Right lobe of liver (tissue), 6 donors: ENCODE data around the gene TBC1D1. TPM values are rescaled to one million over a fixed set of nuclear protein-coding genes. Genes with fewer than 3 reads are reported as not detected.
"Not testable (repeated sequence)": the region's sequence is repeated elsewhere in the genome, so short reads cannot be mapped to it uniquely, and the experiment has no call there.

Source experiments
- ATAC-seq, 4 donors: fragments of 200-7000 bp; cut with Tn5 transposase; one replicate each; pipeline ENCODE4 v1.9.1; 2020; ENCODE audit warnings: mild to moderate bottlenecking in 4 of 4, moderate library complexity in 4 of 4
- DNase-seq, 3 donors: peaks; one replicate each; pipeline ENCODE4 v3.0.0-alpha.2; 2020
- H3K27ac ChIP-seq, 3 donors: fragments of 200-600 bp; one replicate each; pipeline ENCODE4 v1.8.0; 2022
- H3K27me3 ChIP-seq, 2 donors: fragments of 200-600 bp; one replicate each; pipeline ENCODE4 v1.8.0; 2022
- H3K36me3 ChIP-seq, 4 donors: fragments of 200-600 bp; sonication (generic) in 1 of 4; one replicate each; pipeline versions ENCODE4 v1.5.1 to v1.8.0; 2017 to 2022; ENCODE audit warnings: control low read depth in 1 of 4
- H3K4me1 ChIP-seq, 4 donors: fragments of 200-600 bp; sonication (generic) in 1 of 4; one replicate each; pipeline versions ENCODE4 v1.5.1 to v1.8.0; 2017 to 2022; ENCODE audit warnings: control low read depth in 1 of 4
- H3K4me3 ChIP-seq, 3 donors: fragments of 200-600 bp; one replicate each; pipeline ENCODE4 v1.8.0; 2022
- H3K9me3 ChIP-seq, 4 donors: fragments of 200-600 bp; sonication (generic) in 1 of 4; one replicate each; pipeline versions ENCODE4 v1.5.1 to v1.8.0; 2017 to 2022; ENCODE audit warnings: control low read depth in 1 of 4
- POLR2A ChIP-seq: fragments of 450-650 bp; IDR thresholded peaks from one replicate; pipeline ENCODE4 v1.6.1; 2017; ENCODE audit warnings: antibody characterized with exemption, mild to moderate bottlenecking
- WGBS: methylation state at CpG from one replicate; pipeline ENCODE4 v1.1.6; 2018; ENCODE audit warnings: low coverage, low lambda C conversion rate; ENCODE audit not compliant: insufficient coverage; ENCODE audit errors: missing lambda C conversion rate; 5-methylcytosine and 5-hydroxymethylcytosine counted together
- intact Hi-C, 2 donors: fragments of 100-400 bp; cut with DNase I; formaldehyde crosslinking; loops; one replicate each; pipeline versions ENCODE4 v1.11.2 to v1.14.1; 2022
- total RNA-seq, 6 experiments: library from RNA; depleted of rRNA in 2 of 6; stranded (reverse); fragments of >200 nt in 2 of 6; fragmentation: NEBNext Ultra II Directional in 3 of 6; extraction: Animal tissue kit (Norgen Biotek cat#: 25700) in 3 of 6; gene quantifications; one replicate each; pipeline versions ENCODE4 v1.1.0 to v1.2.4, GENCODE V29; 2016 to 2023
- TF ChIP-seq, protein P1 (sequence below), 4 donors: fragments of 200-600 bp in 3 of 4; fragments of 450-650 bp in 1 of 4; IDR thresholded peaks; one replicate each; pipeline versions ENCODE4 v1.5.1 to v1.8.0; 2016 to 2022; ENCODE audit warnings: antibody characterized with exemption in 4 of 4, mild to moderate bottlenecking in 2 of 4
- donor health status: DM: no; HTN: yes; CAD: no.
- donor health status: DM: no; HTN: no; CAD: no.
- donor health status: DM: no; HTN: no; CAD: no.
- donor health status: DM: no; HTN: yes; CAD: no.
- donor health status: DM: no; HTN: yes; CAD: no.

TBC1D1 gene
- total RNA-seq, 6 experiments from 2014 or later: 21.2 to 67.5 (median 35.8) TPM

DNA sequence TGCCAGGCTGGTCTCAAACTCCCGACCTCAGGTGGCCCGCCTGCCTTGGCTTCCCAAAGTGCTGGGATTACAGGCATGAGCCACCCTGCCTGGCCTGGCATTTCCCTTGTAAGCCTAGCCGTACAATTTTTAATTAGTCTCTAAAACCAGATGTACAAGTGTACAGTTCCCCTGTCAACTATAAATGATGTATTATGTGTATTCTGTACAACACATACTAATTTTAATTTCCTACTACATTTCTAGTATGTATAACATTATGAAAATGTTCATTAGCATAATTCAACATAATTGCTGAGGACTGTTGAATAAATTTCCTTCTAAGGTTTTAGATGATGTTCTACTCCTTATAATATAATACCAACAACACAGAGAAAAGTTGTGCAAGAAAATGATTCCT is 27.8 kb downstream of the TBC1D1 start:
- DNase-seq: no peak
- H3K36me3 ChIP-seq: no peaks in the 10 kb centered on the region
- no peak overlapping the region for H3K27ac ChIP-seq
- no peak overlapping the region for H3K4me3 ChIP-seq
- H3K27me3 ChIP-seq: no peaks in the 10 kb centered on the region
- TF ChIP-seq POLR2A: no peak
- TF ChIP-seq, protein P1, sequence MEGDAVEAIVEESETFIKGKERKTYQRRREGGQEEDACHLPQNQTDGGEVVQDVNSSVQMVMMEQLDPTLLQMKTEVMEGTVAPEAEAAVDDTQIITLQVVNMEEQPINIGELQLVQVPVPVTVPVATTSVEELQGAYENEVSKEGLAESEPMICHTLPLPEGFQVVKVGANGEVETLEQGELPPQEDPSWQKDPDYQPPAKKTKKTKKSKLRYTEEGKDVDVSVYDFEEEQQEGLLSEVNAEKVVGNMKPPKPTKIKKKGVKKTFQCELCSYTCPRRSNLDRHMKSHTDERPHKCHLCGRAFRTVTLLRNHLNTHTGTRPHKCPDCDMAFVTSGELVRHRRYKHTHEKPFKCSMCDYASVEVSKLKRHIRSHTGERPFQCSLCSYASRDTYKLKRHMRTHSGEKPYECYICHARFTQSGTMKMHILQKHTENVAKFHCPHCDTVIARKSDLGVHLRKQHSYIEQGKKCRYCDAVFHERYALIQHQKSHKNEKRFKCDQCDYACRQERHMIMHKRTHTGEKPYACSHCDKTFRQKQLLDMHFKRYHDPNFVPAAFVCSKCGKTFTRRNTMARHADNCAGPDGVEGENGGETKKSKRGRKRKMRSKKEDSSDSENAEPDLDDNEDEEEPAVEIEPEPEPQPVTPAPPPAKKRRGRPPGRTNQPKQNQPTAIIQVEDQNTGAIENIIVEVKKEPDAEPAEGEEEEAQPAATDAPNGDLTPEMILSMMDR (IDR thresholded peaks at IDR 0.05): no peak
- H3K9me3 ChIP-seq: no peaks in the 10 kb centered on the region
- ATAC-seq: no peak
- intact Hi-C loops: no loop called here
- 89% methylated on average over 1 of the region's 3 CpGs for WGBS
- no peaks in the 10 kb centered on the region for H3K4me1 ChIP-seq

DNA sequence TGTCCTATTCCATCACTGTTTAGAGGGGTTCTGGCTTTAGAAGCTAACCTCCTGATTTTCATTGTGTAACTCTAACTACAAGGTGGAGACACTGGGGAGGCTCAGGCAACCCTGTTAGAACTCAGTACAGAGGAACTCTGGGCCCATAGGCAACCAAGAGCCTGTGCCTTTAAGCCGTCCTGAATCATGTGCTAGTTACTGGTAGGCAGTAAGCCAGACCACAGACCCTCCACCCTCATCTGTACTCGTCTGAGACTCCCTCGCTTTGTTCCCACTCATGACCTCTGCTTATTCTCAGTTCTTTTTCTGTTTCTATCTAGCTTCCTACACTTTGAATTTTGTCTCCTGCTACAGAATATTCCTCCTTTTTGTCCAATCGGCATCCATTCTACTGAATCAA is 31.4 kb downstream of the TBC1D1 start:
- TF ChIP-seq, protein P1 (IDR thresholded peaks at IDR 0.05): no peak
- TF ChIP-seq POLR2A: no peak
- ATAC-seq: peak; percentile 35 to 63 (median 44)
- Histone ChIP-seq H3K27me3 (no peaks in the 10 kb centered on the region), H3K27ac (no peak overlapping the region), H3K9me3 (no peaks in the 10 kb centered on the region), H3K4me3 (no peak overlapping the region), H3K36me3 (no peaks in the 10 kb centered on the region), H3K4me1 (no peaks in the 10 kb centered on the region)
- DNase-seq: no peak
- 74% methylated on average over 4 of the region's 4 CpGs for WGBS
- intact Hi-C loops: no loop called here

DNA sequence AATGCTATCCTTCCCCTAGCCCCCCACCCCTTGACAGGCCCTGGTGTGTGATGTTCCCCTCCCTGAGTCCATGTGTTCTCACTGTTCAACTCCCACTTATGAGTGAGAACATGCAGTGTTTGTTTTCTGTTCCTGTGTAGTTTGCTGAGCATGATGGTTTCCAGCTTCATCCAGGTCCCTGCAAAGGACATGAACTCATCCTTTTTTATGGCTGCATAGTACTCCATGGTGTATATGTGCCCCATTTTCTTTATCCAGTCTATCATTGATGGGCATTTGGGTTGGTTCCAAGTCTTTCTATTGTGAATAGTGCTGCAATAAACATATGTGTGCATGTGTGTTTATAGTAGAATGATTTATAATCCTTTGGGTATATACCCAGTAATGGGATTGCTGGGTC is 32.2 kb downstream of the TBC1D1 start:
- H3K36me3 ChIP-seq, H3K27me3 ChIP-seq, ATAC-seq, H3K4me3 ChIP-seq, H3K27ac ChIP-seq, DNase-seq, H3K9me3 ChIP-seq, H3K4me1 ChIP-seq, intact Hi-C loops: not testable (repeated sequence)

DNA sequence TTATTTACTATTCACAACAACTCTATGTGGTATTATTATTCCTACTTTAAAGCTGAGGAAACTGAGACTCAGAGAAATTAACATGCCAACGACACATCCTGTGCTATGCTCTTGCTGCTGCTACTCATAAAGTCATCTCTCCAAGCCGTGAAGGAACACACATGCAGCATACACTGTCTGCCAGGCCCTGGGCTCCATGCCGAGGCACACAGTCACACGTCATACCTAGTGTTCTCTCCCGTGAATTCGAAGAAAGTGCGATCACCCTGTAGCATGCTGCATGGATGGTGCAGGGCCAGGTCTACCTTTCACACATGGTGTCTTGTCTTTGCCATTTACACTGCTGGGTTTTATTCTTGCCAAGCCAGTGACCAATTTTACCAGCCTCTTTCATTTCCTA is 34.1 kb downstream of the TBC1D1 start:
- Histone ChIP-seq H3K4me3 (no peak overlapping the region), H3K9me3 (no peaks in the 10 kb centered on the region), H3K4me1 (peaks cover 0 to 10% (median 3%) of the 10 kb centered on the region in 4 donors), H3K36me3 (no peaks in the 10 kb centered on the region), H3K27me3 (no peaks in the 10 kb centered on the region), H3K27ac (no peak overlapping the region)
- intact Hi-C loops: no loop called here
- no peak for TF ChIP-seq POLR2A
- TF ChIP-seq, protein P1 (IDR thresholded peaks at IDR 0.05): no peak
- DNase-seq: no peak
- WGBS: 83% methylated on average over 6 of the region's 7 CpGs
- no peak for ATAC-seq

DNA sequence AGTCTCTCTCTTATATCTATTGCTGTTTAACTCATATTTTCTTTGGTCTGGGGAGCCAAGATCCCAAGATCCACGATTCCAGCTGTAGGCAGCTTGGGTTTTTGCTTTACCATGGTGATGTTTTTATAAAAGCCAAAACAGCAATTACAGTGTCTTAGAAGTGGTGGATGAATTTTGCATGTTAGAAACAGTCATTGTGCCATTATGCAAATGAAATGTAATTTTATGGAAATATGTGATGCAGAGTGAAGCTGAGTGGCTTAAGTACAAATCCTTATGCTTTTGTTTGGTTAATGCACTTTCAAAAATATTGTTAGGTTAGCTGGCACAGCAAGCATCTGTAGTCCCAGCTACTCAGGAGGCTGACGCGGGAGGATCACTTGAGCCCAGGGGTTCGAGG is 36.5 kb downstream of the TBC1D1 start:
- Histone ChIP-seq H3K4me3 (no peak overlapping the region), H3K27me3 (no peaks in the 10 kb centered on the region), H3K27ac (no peak overlapping the region), H3K36me3 (no peaks in the 10 kb centered on the region), H3K4me1 (peaks cover 0 to 10% (median 3%) of the 10 kb centered on the region in 4 donors), H3K9me3 (no peaks in the 10 kb centered on the region)
- DNase-seq (no peak), ATAC-seq (no peak)
- TF ChIP-seq POLR2A: no peak
- TF ChIP-seq, protein P1 (IDR thresholded peaks at IDR 0.05): no peak
- intact Hi-C loops: no loop called here
- WGBS: 79% methylated on average over 4 of the region's 4 CpGs
